B cell (primary cell): ENCODE data around the gene ZNF184. TPM values are rescaled to one million over a fixed set of nuclear protein-coding genes. Genes with fewer than 3 reads are reported as not detected.

ENCODE experiments used
- ATAC-seq: fragments of 200-7000 bp; cut with Tn5 transposase; one replicate; pipeline ENCODE4 v1.10.0; 2021; ENCODE audit warnings: low read depth, mild to moderate bottlenecking, moderate number of reproducible peaks, moderate library complexity
- CTCF ChIA-PET: fragments of 350-600 bp; sonication (Branson Sonifier 250); formaldehyde crosslinking; loops from one replicate; lab custom pipeline; 2021; ENCODE audit warnings: antibody characterized with exemption, inconsistent platforms; lab: Charles Lee
- POLR2A ChIA-PET: fragments of 350-600 bp; sonication (Branson Sonifier 250); formaldehyde crosslinking; loops from one replicate; lab custom pipeline; 2021; ENCODE audit warnings: antibody characterized with exemption; lab: Charles Lee
- DNase-seq: peaks from one replicate; pipeline ENCODE4 v3.0.0; 2013
- H2AFZ ChIP-seq: 2 replicates; pipeline ENCODE4 v1.6.1; 2012; ENCODE audit warnings: mild to moderate bottlenecking, low read depth, low read length; ENCODE audit not compliant: insufficient read depth, poor library complexity, severe bottlenecking
- H3K27ac ChIP-seq, 2 donors: 1 replicate in 1 of 2; 2 replicates in 1 of 2; pipeline ENCODE4 v1.5.1; 2012 to 2013; ENCODE audit warnings: low read length in 2 of 2, mild to moderate bottlenecking in 2 of 2, moderate library complexity in 1 of 2
- H3K27me3 ChIP-seq, 4 experiments: fragments of 200-600 bp in 1 of 4; sonication (generic) in 1 of 4; replicated peaks in 1 of 4; 1 replicate in 2 of 4; 2 replicates in 2 of 4; pipeline versions ENCODE4 v1.6.1 to v1.7.0; 2013 to 2016; ENCODE audit warnings: low read length in 3 of 4, mild to moderate bottlenecking in 2 of 4, mixed read lengths in 1 of 4, moderate library complexity in 1 of 4; ENCODE audit not compliant: insufficient read depth in 4 of 4, control insufficient read depth in 3 of 4; ENCODE audit errors: control extremely low read depth in 1 of 4
- H3K36me3 ChIP-seq, 2 experiments: replicated peaks in 1 of 2; 1 replicate in 1 of 2; 2 replicates in 1 of 2; pipeline versions ENCODE4 v1.6.1 to v1.7.1; 2013; ENCODE audit warnings: low read length in 1 of 2; ENCODE audit not compliant: insufficient read depth in 2 of 2, control insufficient read depth in 1 of 2; ENCODE audit errors: control extremely low read depth in 1 of 2, extremely low read depth in 1 of 2
- H3K4me1 ChIP-seq, 2 donors: fragments of 200-600 bp in 1 of 2; sonication (generic) in 1 of 2; 1 replicate in 1 of 2; 2 replicates in 1 of 2; pipeline versions ENCODE4 v1.5.1 to v1.6.1; 2013 to 2017; ENCODE audit warnings: low read length in 2 of 2; ENCODE audit not compliant: control insufficient read depth in 2 of 2, insufficient read depth in 2 of 2
- H3K4me2 ChIP-seq: replicated peaks from 2 replicates; pipeline ENCODE3; 2012; ENCODE audit warnings: mild to moderate bottlenecking, low read depth, low read length; ENCODE audit not compliant: poor library complexity, severe bottlenecking
- H3K4me3 ChIP-seq, 5 experiments: fragments of 200-600 bp in 1 of 5; sonication (generic) in 1 of 5; 1 replicate in 3 of 5; 2 replicates in 2 of 5; pipeline versions ENCODE4 v1.5.1 to v1.7.0; 2011 to 2016; ENCODE audit warnings: low read length in 4 of 5, mild to moderate bottlenecking in 4 of 5, low read depth in 2 of 5, control low read depth in 1 of 5, moderate library complexity in 1 of 5; ENCODE audit not compliant: insufficient read depth in 1 of 5; ENCODE audit errors: control extremely low read depth in 1 of 5, extremely low read depth in 1 of 5
- H3K79me2 ChIP-seq: fragments of 200-600 bp; sonication (generic); one replicate; pipeline ENCODE4 v1.6.0; 2016; ENCODE audit warnings: low read length; ENCODE audit not compliant: control insufficient read depth, insufficient read depth
- H3K9ac ChIP-seq: fragments of 200-600 bp; sonication (generic); 2 replicates; pipeline ENCODE4 v1.6.1; 2017; ENCODE audit warnings: mild to moderate bottlenecking, low read length, moderate library complexity
- H3K9me3 ChIP-seq, 3 donors: one replicate each; pipeline versions ENCODE4 v1.6.1 to v1.7.1; 2013; ENCODE audit warnings: low read length in 2 of 3; ENCODE audit not compliant: control insufficient read depth in 2 of 3, insufficient read depth in 1 of 3; ENCODE audit errors: control extremely low read depth in 1 of 3
- H4K20me1 ChIP-seq: 2 replicates; pipeline ENCODE4 v1.6.0; 2012; ENCODE audit warnings: mild to moderate bottlenecking, low read length; ENCODE audit not compliant: insufficient read depth, control insufficient read depth, poor library complexity, severe bottlenecking
- H3K27ac Mint-ChIP-seq: one replicate; pipeline ENCODE4 v1.8.0; 2021; ENCODE audit warnings: mixed read lengths
- H3K27me3 Mint-ChIP-seq: one replicate; pipeline ENCODE4 v1.8.0; 2021; ENCODE audit warnings: mixed read lengths
- H3K4me1 Mint-ChIP-seq: one replicate; pipeline ENCODE4 v1.8.0; 2021; ENCODE audit warnings: mixed read lengths
- H3K4me3 Mint-ChIP-seq: one replicate; pipeline ENCODE4 v1.8.0; 2021; ENCODE audit warnings: mixed read lengths
- H3K9me3 Mint-ChIP-seq: one replicate; pipeline ENCODE4 v1.8.0; 2022; ENCODE audit warnings: mixed read lengths; ENCODE audit not compliant: insufficient read depth
- CTCF ChIP-seq: fragments of 200-600 bp; IDR thresholded peaks from one replicate; pipeline ENCODE4 v1.8.0; 2022; ENCODE audit warnings: antibody characterized with exemption, mild to moderate bottlenecking
- EZH2 ChIP-seq: IDR thresholded peaks from 2 replicates; pipeline ENCODE4 v1.6.1; 2012; ENCODE audit warnings: borderline replicate concordance, low read depth, mild to moderate bottlenecking, moderate library complexity, low read length; ENCODE audit not compliant: insufficient read depth, poor library complexity, severe bottlenecking
- WGBS: methylation state at CpG from one replicate; pipeline ENCODE4 v1.1.5; 2013; ENCODE audit warnings: missing lambda C conversion rate; ENCODE audit not compliant: insufficient coverage; 5-methylcytosine and 5-hydroxymethylcytosine counted together
- intact Hi-C: fragments of 100-400 bp; cut with micrococcal nuclease; formaldehyde crosslinking; loops from one replicate; pipeline ENCODE4 v1.10.0; 2022
- polyA plus RNA-seq: library from polyadenylated mRNA; depleted of rRNA; stranded (reverse); fragments of >200 nt; gene quantifications from 2 replicates; pipeline ENCODE4 v1.2.3, GENCODE V29; 2012
- total RNA-seq, 2 donors: library from RNA; stranded (reverse); fragments of 120-200 nt in 1 of 2; gene quantifications; 1 replicate in 1 of 2; 2 replicates in 1 of 2; pipeline versions ENCODE4 v1.2.3 to v1.2.4, GENCODE V29; 2013 to 2022

The ZNF184 gene
- total and polyA plus RNA-seq, 2 donors (not counting 1 experiment from before 2014, with no cell fraction given), result 3.7 to 11.8 TPM

DNA sequence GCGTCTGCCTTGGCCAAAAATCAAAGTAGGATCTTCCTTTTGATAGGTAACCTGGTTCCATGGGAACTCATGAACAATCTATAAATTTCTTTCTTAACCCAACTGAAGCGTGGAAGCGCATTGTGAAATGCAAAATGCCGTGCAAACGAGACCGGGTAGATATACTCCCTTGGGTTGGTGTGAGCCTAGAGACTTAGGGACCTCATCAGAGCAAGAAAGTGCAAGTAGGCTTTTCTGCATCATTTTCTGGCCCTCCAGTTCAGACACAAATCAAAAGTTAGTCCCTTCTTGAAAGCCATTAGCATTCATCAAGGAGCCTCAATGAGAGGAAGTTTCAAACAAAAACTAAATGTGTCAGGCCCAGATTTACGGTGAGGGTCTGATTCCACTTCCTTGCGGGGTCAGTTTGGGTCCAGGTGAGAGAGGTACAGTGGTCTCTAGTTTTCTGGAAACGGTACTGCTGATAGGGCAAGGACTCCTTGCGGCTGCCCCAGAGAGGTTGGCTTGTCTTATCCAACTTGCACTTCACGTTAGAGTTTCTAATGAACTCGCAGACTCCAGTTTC lies 5.3 kb upstream of the ZNF184 start:
- 4% methylated on average over 6 of the region's 12 CpGs for WGBS
- Histone ChIP-seq H3K4me1 (peaks cover 15 to 17% of the 10 kb centered on the region in 2 donors), H3K4me2 (peak overlapping the region; percentile 83), H3K27ac (peak overlapping the region; percentile 98), H3K79me2 (no peaks in the 10 kb centered on the region), H3K9ac (peak overlapping the region; percentile 94), H3K4me3 (peak overlapping the region; percentile 88 to 97 (median 95)), H3K36me3 (no peaks in the 10 kb centered on the region), H3K27me3 (no peaks in the 10 kb centered on the region), H4K20me1 (no peaks in the 10 kb centered on the region), H2AFZ (peak overlapping the region; percentile 82), H3K9me3 (no peaks in the 10 kb centered on the region)
- Mint-ChIP-seq H3K27ac (no peak overlapping the region), H3K9me3 (no peaks in the 10 kb centered on the region), H3K4me3 (no peak overlapping the region), H3K4me1 (peaks cover 6% of the 10 kb centered on the region), H3K27me3 (no peaks in the 10 kb centered on the region)
- TF ChIP-seq CTCF, result no peak
- no peak for TF ChIP-seq EZH2
- ATAC-seq, result peak; percentile 9
- intact Hi-C loops, result loop anchor here (1.0 to 10.0 kb wide), 16 partner anchors 41 to 1464 kb away; partner anchors contain the start of genes ABT1 and ZSCAN12
- no peak for DNase-seq
- ChIA-PET POLR2A (interaction anchor here (0.6 to 1.5 kb wide), 5 partner anchors 184 to 907 kb away, joined by 3 to 8 read pairs (median 6); a partner anchor contains a TSS), CTCF (interaction anchor here (1.0 to 2.1 kb wide), 6 partner anchors 41 to 417 kb away, joined by 3 to 15 read pairs (median 6); a partner anchor contains a TSS)
